Measurements from ENCODE around the gene FHDC1.

Gene FHDC1

GRCh38 chr4:153000076-153000420 lies 63.9 kb downstream of the FHDC1 start:
- WGBS, 2 experiments: 89 to 100% methylated on average over 1 of the region's 1 CpG
- Histone ChIP-seq H3K36me3 (ENCODE audit: control insufficient read depth, insufficient read depth, low read length) (no peaks in the 10 kb centered on the region), H3K9me3 (ENCODE audit: control insufficient read depth, low read length) (no peaks in the 10 kb centered on the region), H3K4me1 (ENCODE audit: control insufficient read depth, insufficient read depth, low read length) (peaks cover 26% of the 10 kb centered on the region), H3K4me3 (ENCODE audit: insufficient read depth, low read depth, low read length) (no peak overlapping the region), H3K27me3 (ENCODE audit: control insufficient read depth, insufficient read depth, low read length, poor library complexity, severe bottlenecking) (peaks cover 13% of the 10 kb centered on the region), H3K27ac (ENCODE audit: insufficient read depth, low read depth, low read length, poor library complexity, severe bottlenecking) (no peak overlapping the region)

GRCh38 chr4:153001626-153002025 lies 65.5 kb downstream of the FHDC1 start:
- Histone ChIP-seq H3K27me3 (ENCODE audit: control insufficient read depth, insufficient read depth, low read length, poor library complexity, severe bottlenecking) (peaks cover 13% of the 10 kb centered on the region), H3K9me3 (ENCODE audit: control insufficient read depth, low read length) (no peaks in the 10 kb centered on the region), H3K4me1 (ENCODE audit: control insufficient read depth, insufficient read depth, low read length) (peaks cover 35% of the 10 kb centered on the region), H3K4me3 (ENCODE audit: insufficient read depth, low read depth, low read length) (no peak overlapping the region), H3K36me3 (ENCODE audit: control insufficient read depth, insufficient read depth, low read length) (no peaks in the 10 kb centered on the region), H3K27ac (ENCODE audit: insufficient read depth, low read depth, low read length, poor library complexity, severe bottlenecking) (no peak overlapping the region)
- 64 to 71% methylated on average over 5 of the region's 5 CpGs for WGBS, 2 experiments

GRCh38 chr4:153002110-153002509 lies 66.0 kb downstream of the FHDC1 start:
- Histone ChIP-seq H3K27me3 (ENCODE audit: control insufficient read depth, insufficient read depth, low read length, poor library complexity, severe bottlenecking) (peaks cover 13% of the 10 kb centered on the region), H3K27ac (ENCODE audit: insufficient read depth, low read depth, low read length, poor library complexity, severe bottlenecking) (no peak overlapping the region)

GRCh38 chr4:153004081-153004850 lies 68.1 kb downstream of the FHDC1 start:
- H3K4me1 ChIP-seq (ENCODE audit: control insufficient read depth, insufficient read depth, low read length): peaks cover 32% of the 10 kb centered on the region
- no peak overlapping the region for H3K4me3 ChIP-seq (ENCODE audit: insufficient read depth, low read depth, low read length)
- no peaks in the 10 kb centered on the region for H3K36me3 ChIP-seq (ENCODE audit: control insufficient read depth, insufficient read depth, low read length)
- no peaks in the 10 kb centered on the region for H3K9me3 ChIP-seq (ENCODE audit: control insufficient read depth, low read length)
- peaks cover 13% of the 10 kb centered on the region for H3K27me3 ChIP-seq (ENCODE audit: control insufficient read depth, insufficient read depth, low read length, poor library complexity, severe bottlenecking)
- WGBS, 2 experiments: 45% methylated on average over 6 of the region's 6 CpGs
- H3K27ac ChIP-seq (ENCODE audit: insufficient read depth, low read depth, low read length, poor library complexity, severe bottlenecking): no peak overlapping the region

More at GRCh38 chr4:153002110-153002509, 66.0 kb downstream of the FHDC1 start:
- WGBS, 2 experiments: 38 to 86% methylated on average over 1 to 2 of the region's 2 CpGs
- Histone ChIP-seq H3K9me3 (ENCODE audit: control insufficient read depth, low read length) (no peaks in the 10 kb centered on the region), H3K36me3 (ENCODE audit: control insufficient read depth, insufficient read depth, low read length) (no peaks in the 10 kb centered on the region), H3K4me1 (ENCODE audit: control insufficient read depth, insufficient read depth, low read length) (peaks cover 35% of the 10 kb centered on the region), H3K4me3 (ENCODE audit: insufficient read depth, low read depth, low read length) (no peak overlapping the region)

GRCh38 chr4:153005899-153006381 lies 69.8 kb downstream of the FHDC1 start:
- Histone ChIP-seq H3K27ac (ENCODE audit: insufficient read depth, low read depth, low read length, poor library complexity, severe bottlenecking) (no peak overlapping the region), H3K27me3 (ENCODE audit: control insufficient read depth, insufficient read depth, low read length, poor library complexity, severe bottlenecking) (peaks cover 13% of the 10 kb centered on the region), H3K9me3 (ENCODE audit: control insufficient read depth, low read length) (no peaks in the 10 kb centered on the region), H3K36me3 (ENCODE audit: control insufficient read depth, insufficient read depth, low read length) (no peaks in the 10 kb centered on the region), H3K4me3 (ENCODE audit: insufficient read depth, low read depth, low read length) (no peak overlapping the region), H3K4me1 (ENCODE audit: control insufficient read depth, insufficient read depth, low read length) (peaks cover 32% of the 10 kb centered on the region)
- WGBS, 2 experiments: 47 to 64% methylated on average over 6 to 8 of the region's 8 CpGs

GRCh38 chr4:153008578-153009199 lies 72.6 kb downstream of the FHDC1 start:
- Histone ChIP-seq H3K4me1 (ENCODE audit: control insufficient read depth, insufficient read depth, low read length) (peaks cover 22% of the 10 kb centered on the region), H3K36me3 (ENCODE audit: control insufficient read depth, insufficient read depth, low read length) (no peaks in the 10 kb centered on the region), H3K9me3 (ENCODE audit: control insufficient read depth, low read length) (no peaks in the 10 kb centered on the region), H3K4me3 (ENCODE audit: insufficient read depth, low read depth, low read length) (no peak overlapping the region), H3K27me3 (ENCODE audit: control insufficient read depth, insufficient read depth, low read length, poor library complexity, severe bottlenecking) (no peaks in the 10 kb centered on the region), H3K27ac (ENCODE audit: insufficient read depth, low read depth, low read length, poor library complexity, severe bottlenecking) (no peak overlapping the region)
- 87 to 89% methylated on average over 15 of the region's 15 CpGs for WGBS, 2 experiments

- peaks cover 8% of the 10 kb centered on the region for H3K4me1 ChIP-seq (ENCODE audit: control insufficient read depth, insufficient read depth, low read length)
- no peaks in the 10 kb centered on the region for H3K9me3 ChIP-seq (ENCODE audit: control insufficient read depth, low read length)
- H3K4me3 ChIP-seq (ENCODE audit: insufficient read depth, low read depth, low read length): no peak overlapping the region
- no peaks in the 10 kb centered on the region for H3K27me3 ChIP-seq (ENCODE audit: control insufficient read depth, insufficient read depth, low read length, poor library complexity, severe bottlenecking)
- WGBS, 2 experiments: 92 to 96% methylated on average over 3 of the region's 3 CpGs
- no peaks in the 10 kb centered on the region for H3K36me3 ChIP-seq (ENCODE audit: control insufficient read depth, insufficient read depth, low read length)
- no peak overlapping the region for H3K27ac ChIP-seq (ENCODE audit: insufficient read depth, low read depth, low read length, poor library complexity, severe bottlenecking)
These were observed 74.0 kb downstream of the FHDC1 start for GRCh38 chr4:153010146-153010545.

- H3K4me1 ChIP-seq (ENCODE audit: control insufficient read depth, insufficient read depth, low read length): no peaks in the 10 kb centered on the region
- H3K36me3 ChIP-seq (ENCODE audit: control insufficient read depth, insufficient read depth, low read length): no peaks in the 10 kb centered on the region
- no peak overlapping the region for H3K27ac ChIP-seq (ENCODE audit: insufficient read depth, low read depth, low read length, poor library complexity, severe bottlenecking)
- no peaks in the 10 kb centered on the region for H3K27me3 ChIP-seq (ENCODE audit: control insufficient read depth, insufficient read depth, low read length, poor library complexity, severe bottlenecking)
- WGBS, 2 experiments: 90 to 93% methylated on average over 5 of the region's 5 CpGs
- H3K9me3 ChIP-seq (ENCODE audit: control insufficient read depth, low read length): no peaks in the 10 kb centered on the region
- H3K4me3 ChIP-seq (ENCODE audit: insufficient read depth, low read depth, low read length): no peak overlapping the region
These were observed 77.3 kb downstream of the FHDC1 start for GRCh38 chr4:153013202-153013977.

GRCh38 chr4:153014460-153014859 lies 78.3 kb downstream of the FHDC1 start:
- Histone ChIP-seq H3K27ac (ENCODE audit: insufficient read depth, low read depth, low read length, poor library complexity, severe bottlenecking) (no peak overlapping the region), H3K9me3 (ENCODE audit: control insufficient read depth, low read length) (no peaks in the 10 kb centered on the region), H3K27me3 (ENCODE audit: control insufficient read depth, insufficient read depth, low read length, poor library complexity, severe bottlenecking) (no peaks in the 10 kb centered on the region), H3K36me3 (ENCODE audit: control insufficient read depth, insufficient read depth, low read length) (no peaks in the 10 kb centered on the region), H3K4me1 (ENCODE audit: control insufficient read depth, insufficient read depth, low read length) (no peaks in the 10 kb centered on the region), H3K4me3 (ENCODE audit: insufficient read depth, low read depth, low read length) (no peak overlapping the region)

- no peak overlapping the region for H3K27ac ChIP-seq (ENCODE audit: insufficient read depth, low read depth, low read length, poor library complexity, severe bottlenecking)
- H3K9me3 ChIP-seq (ENCODE audit: control insufficient read depth, low read length): no peaks in the 10 kb centered on the region
- H3K4me3 ChIP-seq (ENCODE audit: insufficient read depth, low read depth, low read length): no peak overlapping the region
- 92 to 93% methylated on average over 4 of the region's 4 CpGs for WGBS, 2 experiments
- no peaks in the 10 kb centered on the region for H3K27me3 ChIP-seq (ENCODE audit: control insufficient read depth, insufficient read depth, low read length, poor library complexity, severe bottlenecking)
- H3K4me1 ChIP-seq (ENCODE audit: control insufficient read depth, insufficient read depth, low read length): no peaks in the 10 kb centered on the region
- no peaks in the 10 kb centered on the region for H3K36me3 ChIP-seq (ENCODE audit: control insufficient read depth, insufficient read depth, low read length)
These were observed 80.5 kb downstream of the FHDC1 start for GRCh38 chr4:153016592-153016991.
